Stimulated activated CD8-positive, alpha-beta memory T cell treated with anti-CD3 and anti-CD28 coated beads, Interleukin-15, amount 100 ng/mL, for 48 hours (primary cell): Measurements from ENCODE around the gene AGXT2.
"Not testable (repeated sequence)": the region's sequence is repeated elsewhere in the genome, so short reads cannot be mapped to it uniquely, and the experiment has no call there.

Source experiments
- DNase-seq, 2 donors: peaks; one replicate each; pipeline ENCODE4 v3.0.0-alpha.2; 2020; ENCODE audit warnings: low read depth in 2 of 2

Gene AGXT2

DNA sequence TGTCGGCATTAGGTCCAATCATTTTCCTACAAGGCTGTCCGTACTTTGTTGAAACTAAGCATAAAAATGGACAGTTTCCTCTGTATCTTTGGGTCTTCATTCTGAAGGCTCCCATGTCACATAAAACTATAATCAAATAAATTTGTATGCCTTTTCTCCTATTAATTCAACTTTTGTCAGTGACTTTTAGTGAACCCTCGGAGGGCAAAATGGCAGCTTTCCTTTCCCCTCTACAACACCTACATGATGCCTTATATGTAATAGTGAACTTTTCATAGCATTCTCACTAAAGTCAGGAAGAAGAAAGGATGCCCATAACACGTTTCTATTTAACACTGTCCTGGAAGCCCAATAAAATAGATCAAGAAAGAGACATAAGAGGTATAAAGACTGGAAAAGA is 5.1 kb upstream of the AGXT2 start:
- no peak for DNase-seq

DNA sequence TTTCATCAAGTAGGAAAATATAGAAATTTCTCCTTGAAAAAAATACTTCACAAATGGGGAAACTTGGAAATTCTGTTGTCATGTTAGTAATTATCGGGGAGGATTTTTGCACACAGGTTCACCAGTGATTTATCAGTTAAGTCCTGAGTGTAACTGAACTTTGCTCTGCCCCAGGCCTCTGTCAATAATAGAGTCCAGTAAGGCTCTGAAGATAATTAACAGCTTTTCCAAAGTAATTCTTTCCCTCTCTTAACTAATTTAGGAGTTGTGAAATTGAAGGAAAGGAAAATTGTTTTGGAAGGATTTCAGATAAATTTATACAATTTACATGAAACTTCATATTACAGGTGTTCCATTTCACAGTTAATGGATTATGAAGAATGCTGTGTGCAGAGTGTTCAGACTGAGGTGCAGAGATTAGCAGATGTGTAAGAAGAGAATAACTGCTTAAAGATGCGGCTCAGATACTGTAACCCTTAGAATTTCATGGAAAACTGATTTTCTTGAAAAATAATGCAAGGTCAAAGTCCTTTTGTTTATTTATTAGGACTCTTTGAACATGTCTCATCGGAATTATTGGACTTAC is 2.9 kb upstream of the AGXT2 start:
- DNase-seq = no peak

DNA sequence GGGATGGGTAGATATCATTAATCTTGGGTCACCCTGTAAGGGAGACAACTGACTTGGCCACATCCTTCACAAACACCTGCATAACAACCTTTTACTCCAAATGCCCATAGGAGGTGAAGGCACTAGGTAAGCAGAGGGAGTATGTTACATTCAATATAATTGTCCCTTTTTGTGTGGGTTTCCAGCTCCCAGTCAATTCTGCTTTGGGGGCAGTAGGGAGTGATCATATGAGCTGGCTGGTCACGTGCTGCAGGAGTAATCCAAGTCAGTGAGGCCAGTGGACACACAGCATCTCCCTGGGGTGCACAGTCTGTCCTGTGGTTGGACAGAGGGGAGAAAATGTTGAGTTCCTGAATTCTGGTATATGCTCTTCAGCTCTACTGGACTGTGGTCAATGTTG is 1.2 kb upstream of the AGXT2 start:
- no peak for DNase-seq

DNA sequence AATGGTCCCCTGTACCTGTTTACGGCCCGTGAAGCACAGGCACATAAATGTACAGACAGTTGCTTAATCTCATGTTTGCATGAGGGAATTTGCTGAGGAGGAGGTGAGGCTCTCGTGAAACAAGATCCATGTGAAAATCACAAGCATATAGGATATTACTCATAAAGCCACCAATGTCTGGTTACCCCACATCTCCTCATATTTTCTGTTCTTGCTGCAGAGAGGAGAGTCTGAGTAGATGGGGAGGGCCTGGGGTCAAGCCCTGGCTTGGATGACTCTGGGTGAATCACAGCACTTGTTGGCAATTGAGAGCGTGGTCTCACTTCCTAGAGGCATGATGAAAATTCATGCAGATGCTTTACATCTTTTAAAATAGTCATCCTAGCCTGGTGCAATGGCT is 975 bp downstream of the AGXT2 start:
- no peak for DNase-seq

DNA sequence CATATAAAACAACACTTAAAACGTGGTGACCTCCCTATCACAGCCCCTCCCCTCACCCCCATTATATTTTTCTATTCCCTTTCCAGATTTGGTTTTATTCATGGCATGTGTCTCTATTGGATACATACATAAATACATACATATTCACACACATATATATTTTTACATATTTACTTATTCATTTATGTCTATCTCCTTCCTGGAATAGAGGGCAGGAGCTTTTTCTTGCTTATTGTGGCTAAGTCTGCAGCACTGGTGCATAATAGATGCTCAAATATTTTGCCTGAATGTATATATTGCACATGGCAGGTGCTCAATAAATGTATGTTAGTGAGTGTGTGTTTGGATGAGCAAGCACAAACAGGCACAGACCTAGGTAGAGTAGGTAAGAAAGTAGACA is 2.5 kb downstream of the AGXT2 start:
- no peak for DNase-seq

DNA sequence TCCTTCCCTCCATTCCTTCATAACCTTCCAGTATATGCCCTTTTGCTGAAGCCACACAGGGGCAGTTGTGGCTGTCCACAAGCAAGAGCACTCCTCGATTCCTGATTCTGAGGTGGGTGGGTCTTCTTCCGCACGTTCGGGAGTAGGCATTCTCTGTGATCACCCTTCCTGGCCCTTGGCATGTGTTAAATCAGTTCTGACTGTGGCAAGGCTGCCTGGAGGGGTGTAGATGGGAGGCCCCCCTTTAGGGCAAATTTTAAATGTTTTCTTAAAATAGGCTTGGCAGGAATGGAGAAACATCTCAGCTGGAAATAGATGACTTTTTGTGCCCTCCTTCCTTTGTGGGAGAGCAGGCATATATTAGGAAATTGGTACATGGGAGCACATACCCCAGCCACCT is 3.1 kb downstream of the AGXT2 start:
- DNase-seq = no peak

DNA sequence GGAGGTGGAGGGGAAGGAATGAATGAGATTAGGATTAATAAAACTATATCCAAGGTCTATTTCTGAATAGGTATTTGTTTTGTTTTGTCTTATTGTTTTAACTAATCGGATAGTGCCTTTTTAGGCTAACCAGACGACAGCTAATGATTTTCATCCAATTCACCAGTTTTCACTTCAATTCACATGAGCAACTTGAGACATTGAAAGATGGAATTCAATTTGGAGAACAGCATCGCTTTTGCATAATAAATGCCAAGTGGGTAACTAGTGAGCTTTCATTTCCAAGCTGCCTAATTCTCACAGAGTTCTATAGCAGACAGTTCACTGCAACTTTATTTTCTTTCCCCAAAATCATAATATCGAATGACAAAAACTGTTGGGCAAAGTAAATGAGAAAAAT is 5.0 kb downstream of the AGXT2 start:
- DNase-seq = no peak

DNA sequence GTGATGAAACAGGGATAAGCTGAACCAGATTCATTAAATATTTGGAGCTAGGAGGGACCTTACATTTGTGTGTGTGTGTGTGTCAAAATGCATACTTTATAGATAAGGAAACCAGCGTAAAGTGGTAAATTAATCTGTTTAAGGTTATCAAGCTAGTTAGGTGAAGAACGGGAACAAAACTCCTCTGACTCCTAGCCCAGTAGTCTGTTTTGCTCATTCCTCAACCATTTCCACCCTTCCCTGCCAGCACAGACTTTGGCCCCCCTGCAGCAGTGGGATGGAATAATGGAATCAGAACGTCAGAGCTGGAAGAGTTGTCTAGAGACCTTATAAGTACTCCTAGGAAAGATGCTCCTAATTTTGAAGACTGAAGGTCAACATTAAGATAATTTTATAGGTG is 6.5 kb downstream of the AGXT2 start:
- DNase-seq = no peak

DNA sequence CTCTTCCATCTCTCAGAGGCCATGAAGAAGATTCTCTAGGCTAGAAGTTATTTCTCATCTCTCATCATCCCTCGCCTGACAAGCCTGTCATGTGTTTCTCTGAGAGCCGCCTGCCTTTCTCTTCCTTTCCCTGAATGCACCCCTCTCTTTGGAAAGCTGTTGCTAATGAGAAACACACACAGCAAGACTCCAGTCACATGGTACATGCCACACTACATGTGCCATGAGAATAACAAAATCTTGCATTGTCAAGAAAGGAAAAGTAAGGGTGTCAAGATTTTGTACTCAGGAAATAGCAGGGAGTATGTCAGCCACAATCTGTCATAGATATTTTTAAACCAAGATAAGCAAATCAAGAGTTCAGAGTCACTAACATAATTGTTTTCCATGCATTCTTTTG is 8.9 kb downstream of the AGXT2 start:
- DNase-seq = no peak

DNA sequence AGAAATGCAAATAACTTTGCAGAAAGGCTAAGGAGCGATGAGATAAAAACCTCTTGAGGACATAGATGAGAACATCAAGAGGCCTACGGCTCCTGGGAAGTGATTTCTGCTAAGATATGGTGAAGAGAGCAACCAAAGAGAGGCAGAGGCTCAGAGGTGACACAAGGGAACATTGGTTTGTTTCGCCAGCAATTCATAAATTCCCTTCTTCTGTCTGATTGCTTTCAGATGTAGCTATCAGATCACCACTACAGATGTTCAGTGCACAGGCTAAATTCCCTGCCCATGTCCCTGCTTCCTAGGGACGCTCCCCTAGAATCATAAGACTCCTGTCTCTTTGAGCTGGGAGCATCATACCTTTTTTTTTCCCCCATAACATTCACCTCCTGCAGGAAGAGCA is 11.2 kb downstream of the AGXT2 start:
- DNase-seq = no peak

DNA sequence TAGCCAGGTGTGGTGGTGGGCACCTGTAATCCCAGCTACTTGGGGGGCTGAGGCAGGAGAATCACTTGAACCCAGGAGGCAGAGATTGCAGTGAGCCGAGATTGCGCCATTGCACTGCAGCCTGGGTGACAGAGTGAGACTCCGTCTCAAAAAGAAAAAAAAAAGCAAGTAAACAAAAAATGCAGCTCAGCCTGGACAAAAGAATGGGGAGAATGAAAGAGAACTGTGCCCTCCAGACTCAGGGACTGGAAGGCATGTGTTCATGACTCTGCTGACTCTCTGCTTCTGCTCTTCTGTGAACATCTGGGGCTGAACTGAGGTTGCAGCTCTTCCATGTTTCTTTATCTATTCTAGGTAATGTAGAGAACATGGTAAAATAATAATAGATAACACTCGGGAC is 11.8 kb downstream of the AGXT2 start:
- not testable (repeated sequence) for DNase-seq

DNA sequence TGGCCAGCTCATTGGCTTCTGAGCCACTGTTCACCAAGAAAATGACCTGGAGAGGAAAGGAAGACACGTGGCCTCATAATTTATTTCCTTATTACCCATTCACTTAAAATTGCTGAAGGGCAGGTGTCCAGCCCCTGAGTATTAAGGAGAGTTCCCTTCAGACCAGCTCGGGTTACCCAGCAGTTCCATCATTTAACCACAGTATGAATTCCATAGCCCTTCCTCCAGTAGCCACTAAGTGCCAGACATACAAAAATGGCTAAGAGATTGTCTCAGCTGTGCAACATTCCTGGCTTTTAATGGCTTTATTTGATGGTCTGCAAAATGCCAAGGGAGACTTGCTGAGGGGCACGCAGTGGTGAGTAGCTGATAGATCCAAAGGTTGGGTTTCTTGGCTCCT is 12.5 kb downstream of the AGXT2 start:
- no peak for DNase-seq

DNA sequence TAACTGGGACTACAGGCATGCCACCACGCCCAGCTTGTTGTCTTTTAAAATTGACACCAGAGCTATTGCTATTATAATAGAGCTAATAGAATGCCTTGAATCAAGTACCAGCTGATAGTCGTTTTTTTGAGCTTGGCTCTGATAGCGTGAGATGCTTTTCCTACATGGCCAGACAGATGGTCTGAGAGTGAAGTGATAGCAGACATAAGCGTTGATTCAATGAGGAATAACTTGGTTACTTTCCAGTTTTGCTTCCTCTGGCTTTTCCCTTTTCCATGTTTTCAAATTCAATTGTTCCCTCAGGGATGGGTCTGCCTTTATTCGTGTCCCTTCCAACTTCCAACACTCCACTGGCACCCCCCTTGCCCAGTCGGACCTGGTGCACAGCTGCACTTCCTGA is 15.4 kb downstream of the AGXT2 start:
- DNase-seq = no peak

DNA sequence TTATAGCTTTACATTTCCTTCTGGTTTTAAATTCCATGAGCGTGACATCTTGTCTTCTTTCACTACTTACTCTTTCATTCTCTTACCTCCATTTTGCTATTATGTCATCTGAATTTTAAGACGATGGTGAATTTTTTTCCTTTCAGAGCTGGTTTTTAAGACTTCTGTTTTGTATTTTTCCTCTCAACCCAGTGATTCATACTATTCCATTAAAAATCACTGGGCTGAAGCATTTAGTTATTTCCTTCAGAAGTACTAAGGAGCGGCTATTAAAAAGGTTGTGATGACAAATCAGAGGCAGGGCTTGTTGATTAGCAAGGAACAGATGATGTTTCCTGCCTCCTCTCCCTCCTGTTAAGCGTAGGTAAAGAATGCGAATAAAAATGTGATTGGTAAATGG is 16.5 kb downstream of the AGXT2 start:
- DNase-seq = no peak

DNA sequence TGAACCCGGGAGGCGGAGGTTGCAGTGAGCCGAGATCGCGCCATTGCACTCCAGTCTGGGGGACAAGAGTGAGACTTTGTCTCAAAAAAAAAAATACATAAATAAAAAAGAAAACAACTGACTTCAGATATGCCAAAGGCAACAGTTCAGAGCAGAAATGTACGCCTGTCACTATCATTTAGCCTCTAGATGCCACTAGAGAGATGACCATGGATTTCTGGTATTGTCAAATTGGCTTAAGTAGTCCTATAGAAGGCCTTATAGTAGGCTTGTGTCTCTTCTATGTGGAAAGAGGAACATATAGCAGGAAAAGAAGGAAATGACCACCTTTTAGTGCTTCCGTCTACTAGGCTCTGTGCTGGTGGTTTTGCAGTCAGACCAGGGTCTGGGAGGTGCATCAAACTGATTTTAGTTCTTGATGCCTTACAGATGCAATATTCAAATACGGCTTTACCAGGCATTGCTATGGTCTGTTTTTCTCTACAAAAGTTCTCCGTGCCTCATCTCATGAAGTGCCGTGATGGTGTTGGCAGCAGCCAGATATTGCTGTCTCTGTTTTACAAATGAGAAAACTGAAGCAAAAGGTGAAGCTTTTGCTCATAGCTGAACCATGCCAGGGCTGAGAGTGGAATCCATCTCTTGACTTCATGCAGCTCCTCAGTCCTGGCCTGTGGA is 17.2 kb downstream of the AGXT2 start:
- no peak for DNase-seq

DNA sequence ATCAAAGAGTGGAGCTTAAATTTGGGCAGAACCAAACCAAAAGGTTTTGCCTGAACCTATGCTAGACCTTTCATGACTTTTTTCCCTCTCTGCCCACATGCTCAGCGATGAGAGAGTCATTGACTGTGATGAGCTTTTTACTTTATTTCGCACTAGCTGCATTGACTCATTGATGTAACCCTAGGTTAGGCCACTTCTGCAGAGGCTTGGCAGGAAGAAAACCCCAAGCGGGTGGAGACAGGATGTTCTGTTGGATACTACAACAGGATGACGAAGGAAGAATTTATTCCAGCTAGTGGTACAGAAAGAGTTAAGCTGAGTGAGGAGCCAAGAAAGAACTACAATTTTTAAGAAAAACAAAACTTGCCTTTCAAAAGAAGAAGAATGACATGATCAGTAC is 18.4 kb downstream of the AGXT2 start:
- DNase-seq = no peak

DNA sequence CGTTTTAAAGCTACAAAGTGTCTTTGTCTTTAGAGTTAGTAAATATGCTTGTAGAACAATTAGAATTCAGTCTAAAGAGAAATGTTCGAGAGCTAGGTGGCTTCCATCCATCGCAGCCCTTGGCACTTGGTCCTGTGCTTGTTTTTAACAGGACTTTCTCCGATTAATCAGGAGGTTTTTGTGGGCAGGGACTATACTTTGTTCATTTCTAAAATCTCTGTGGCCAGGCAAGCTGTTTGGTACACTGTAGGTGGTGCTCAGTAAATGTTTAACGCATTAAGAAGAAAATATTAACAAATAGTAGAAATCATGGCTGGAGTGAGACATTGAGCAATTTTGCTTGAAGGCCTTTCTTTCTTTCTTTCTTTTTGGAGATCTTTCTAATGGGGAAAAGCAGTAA is 20.8 kb downstream of the AGXT2 start:
- no peak for DNase-seq

DNA sequence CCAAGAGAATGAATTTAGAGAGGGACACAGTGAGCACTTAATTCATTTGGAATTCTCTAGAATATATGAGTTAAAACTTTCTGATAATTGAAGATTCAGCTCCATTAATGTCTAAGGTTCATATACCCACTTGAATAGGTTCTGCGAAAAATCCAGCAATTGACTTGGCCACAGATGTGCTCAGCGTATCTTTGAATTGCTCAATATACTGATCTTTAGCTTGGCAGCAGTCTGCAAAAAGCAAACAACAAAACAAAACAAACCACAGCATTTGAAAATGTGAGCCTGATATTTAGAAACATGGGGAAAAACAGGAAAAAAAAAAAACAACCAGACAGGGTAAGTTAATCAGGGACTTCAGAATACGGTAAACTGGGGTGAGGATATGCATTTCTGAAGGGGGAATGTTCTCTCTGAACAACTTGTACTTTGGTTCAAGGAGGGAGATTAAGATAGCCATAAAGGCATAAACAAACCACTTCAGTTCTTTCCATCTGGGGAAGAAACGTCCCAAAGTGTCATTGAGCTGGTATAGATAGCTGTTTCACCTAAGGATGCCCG is 21.4 kb downstream of the AGXT2 start:
- no peak for DNase-seq

DNA sequence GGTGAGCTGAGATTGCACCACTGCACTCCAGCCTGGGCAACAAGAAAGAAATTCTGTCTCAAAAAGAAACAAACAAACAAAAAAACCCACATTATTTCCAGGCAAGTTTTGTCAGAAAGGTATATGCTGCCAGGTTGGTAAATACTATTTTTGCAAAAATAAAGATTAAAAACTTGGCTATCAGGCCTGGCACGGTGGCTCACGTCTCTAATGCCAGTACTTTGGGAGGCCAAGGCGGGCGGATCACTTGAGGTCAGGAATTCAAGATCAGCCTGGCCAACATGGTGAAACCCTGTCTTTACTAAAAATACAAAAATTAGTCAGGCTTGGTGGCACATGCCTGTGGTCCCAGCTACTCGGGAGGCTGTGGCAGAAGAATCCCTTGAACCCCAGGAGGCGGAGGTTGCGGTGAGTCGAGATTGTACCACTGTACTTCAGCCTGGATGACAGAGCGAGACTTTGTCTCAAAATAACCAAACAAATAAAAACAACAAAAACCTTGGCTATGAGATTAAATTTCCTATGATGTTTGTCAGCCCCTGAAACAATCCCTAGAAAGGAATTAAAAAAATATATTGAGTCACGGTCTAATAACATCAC is 22.7 kb downstream of the AGXT2 start:
- DNase-seq = no peak

DNA sequence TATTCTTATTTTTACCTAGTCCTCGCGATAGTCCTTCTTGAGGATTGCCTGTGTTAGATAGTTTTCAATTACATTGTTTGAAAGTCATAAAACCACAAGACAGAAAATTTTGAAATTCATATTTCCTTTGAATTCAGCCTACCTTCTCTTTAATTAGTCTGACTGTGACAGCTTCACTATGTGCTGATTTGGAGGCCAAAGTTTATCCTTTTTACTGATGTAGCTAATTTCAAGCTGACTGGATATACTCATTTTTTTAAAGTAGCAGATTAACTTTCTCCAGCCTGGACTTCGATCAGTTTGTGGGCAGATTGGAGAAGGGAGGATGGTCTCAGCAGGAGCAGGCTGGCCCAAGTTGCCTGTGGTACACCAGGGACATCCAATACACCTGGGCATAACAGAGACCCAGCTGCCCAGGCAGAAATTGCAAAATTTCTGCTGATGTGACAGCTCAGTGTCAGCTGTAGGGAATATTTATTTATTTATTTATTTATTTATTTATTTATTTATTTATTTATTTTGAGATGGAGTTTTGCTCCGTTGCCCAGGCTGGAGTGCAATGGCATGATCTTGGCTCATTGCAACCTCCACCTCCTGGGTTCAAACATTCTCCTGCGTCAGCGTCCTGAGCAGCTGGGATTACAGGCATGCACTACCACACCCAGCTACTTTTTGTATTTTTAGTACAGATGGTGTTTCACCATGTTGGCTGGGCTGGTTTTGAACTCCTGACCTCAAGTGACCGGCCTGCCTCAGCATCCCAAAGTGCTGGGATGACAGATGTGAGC is 24.2 kb downstream of the AGXT2 start:
- DNase-seq = no peak

DNA sequence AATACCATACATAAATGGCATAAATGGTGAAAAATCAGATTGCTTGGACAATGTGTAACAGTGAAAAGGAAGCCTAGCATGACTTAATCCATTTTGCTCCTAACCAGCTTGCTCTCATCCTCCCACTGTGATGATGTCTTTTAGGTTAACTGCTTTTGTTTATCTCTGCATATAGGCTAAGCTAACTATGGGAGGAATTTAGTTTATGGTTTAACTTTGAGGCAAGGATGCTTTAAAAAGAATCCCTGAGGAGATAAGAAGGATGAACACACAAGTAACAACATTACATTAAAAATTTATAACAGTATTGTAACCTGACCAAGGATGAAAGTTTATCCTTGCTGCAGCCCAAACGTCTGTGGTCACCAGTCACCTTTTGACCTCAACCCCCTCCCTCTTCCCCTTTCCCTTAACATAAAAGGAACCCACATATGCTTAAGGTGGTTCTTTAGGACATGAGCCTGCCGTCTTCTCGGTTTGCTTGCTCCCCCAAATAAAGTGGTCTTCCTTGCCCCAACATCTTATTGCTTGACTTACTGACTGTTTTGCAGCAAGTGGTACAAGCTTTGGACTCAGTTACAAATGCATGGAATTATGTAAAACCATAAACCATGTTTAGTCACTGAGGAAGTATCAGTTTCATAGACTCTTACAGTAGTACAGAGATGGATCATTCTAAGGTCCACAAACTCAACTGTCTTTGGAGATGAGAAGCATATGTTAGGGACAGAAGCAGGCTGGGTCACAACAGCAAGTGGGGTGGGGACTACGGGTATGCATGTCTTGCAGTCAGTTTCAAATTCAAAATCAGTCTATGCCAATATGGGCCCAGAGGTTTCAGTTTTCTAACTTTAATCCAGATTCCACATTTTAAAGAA is 31.3 kb downstream of the AGXT2 start:
- DNase-seq = no peak

DNA sequence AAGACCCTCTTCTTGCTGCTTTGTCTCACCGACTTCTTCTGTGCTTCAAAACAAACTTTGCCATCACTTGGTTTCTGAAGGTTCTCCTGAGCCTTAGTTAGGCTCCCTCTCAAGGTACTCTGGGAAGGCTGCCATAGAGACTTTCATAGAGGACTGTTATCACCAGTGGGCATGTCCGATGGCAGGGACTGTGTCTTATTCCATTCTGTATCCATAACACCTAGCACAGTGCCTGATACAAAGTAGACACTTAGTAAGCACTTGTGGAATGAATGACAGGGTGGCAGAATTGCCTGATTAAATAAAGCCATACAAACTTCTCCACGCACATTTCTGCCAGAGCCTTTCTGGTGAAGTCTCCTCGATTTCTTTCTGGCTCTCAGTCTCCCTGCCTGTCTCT is 32.7 kb downstream of the AGXT2 start:
- no peak for DNase-seq
